H1 (cell line): ENCODE results near the gene LRP11. TPM values are rescaled to one million over a fixed set of nuclear protein-coding genes. Genes with fewer than 3 reads are reported as not detected.
A peak's percentile ranks its signal among the peaks of the same experiment; 100 is the strongest.

ENCODE experiments used
- CTCF ChIA-PET: fragments of 300-600 bp; sonication (Branson Sonifier 250); formaldehyde crosslinking; loops from one replicate; lab custom pipeline; 2021; ENCODE audit not compliant: partially characterized antibody; lab: Charles Lee
- POLR2A ChIA-PET: fragments of 300-600 bp; sonication (Branson Sonifier 250); formaldehyde crosslinking; loops from one replicate; lab custom pipeline; 2021; ENCODE audit warnings: inconsistent platforms; ENCODE audit not compliant: partially characterized antibody; lab: Charles Lee
- DNase-seq, 2 experiments: peaks; one replicate each; pipeline versions ENCODE4 v3.0.0 to v3.0.0-alpha.2; 2010 to 2022; ENCODE audit warnings: low spot score in 2 of 2, low read depth in 1 of 2, mixed read lengths in 1 of 2
- FAIRE-seq: peaks from 2 replicates; lab custom pipeline; 2011; peaks lifted over from hg19 to GRCh38; lab: Jason Lieb, UNC
- H2AFZ ChIP-seq: 2 replicates; pipeline ENCODE4 v1.8.1; 2012; ENCODE audit warnings: low read length, inconsistent platforms
- H2AK5ac ChIP-seq: 2 replicates; pipeline ENCODE4 v1.6.1; 2013; ENCODE audit warnings: low read depth, low read length
- H2BK120ac ChIP-seq: replicated peaks from 2 replicates; pipeline ENCODE3; 2013; ENCODE audit warnings: low read depth, low read length, inconsistent platforms
- H2BK12ac ChIP-seq: 2 replicates; pipeline ENCODE4 v1.6.1; 2013; ENCODE audit warnings: low read depth, low read length
- H2BK15ac ChIP-seq: 2 replicates; pipeline ENCODE4 v1.6.1; 2013; ENCODE audit warnings: low read length
- H2BK20ac ChIP-seq: 2 replicates; pipeline ENCODE4 v1.6.1; 2013; ENCODE audit warnings: low read length
- H2BK5ac ChIP-seq: 2 replicates; pipeline ENCODE4 v1.6.1; 2013; ENCODE audit warnings: low read depth, low read length
- H3K14ac ChIP-seq: 2 replicates; pipeline ENCODE4 v1.6.1; 2013; ENCODE audit warnings: inconsistent platforms; ENCODE audit not compliant: insufficient read length
- H3K18ac ChIP-seq: 2 replicates; pipeline ENCODE4 v1.6.1; 2013; ENCODE audit warnings: low read length; ENCODE audit errors: extremely low read depth
- H3K23ac ChIP-seq: 2 replicates; pipeline ENCODE4 v1.6.1; 2013; ENCODE audit warnings: inconsistent platforms; ENCODE audit not compliant: insufficient read length
- H3K23me2 ChIP-seq: 2 replicates; pipeline ENCODE4 v1.6.1; 2013; ENCODE audit warnings: low read depth, low read length
- H3K27ac ChIP-seq: 2 replicates; pipeline ENCODE4 v1.6.1; 2011; ENCODE audit warnings: low read depth, low read length, inconsistent platforms
- H3K27me3 ChIP-seq, 4 experiments: replicated peaks in 1 of 4; 1 replicate in 1 of 4; 2 replicates in 3 of 4; pipeline versions ENCODE4 v1.6.1 to v1.8.1; 2011 to 2013; ENCODE audit warnings: low read length in 3 of 4, mild to moderate bottlenecking in 3 of 4, inconsistent platforms in 2 of 4, mixed read lengths in 2 of 4, moderate library complexity in 1 of 4; ENCODE audit not compliant: control insufficient read depth in 3 of 4, insufficient read depth in 3 of 4; ENCODE audit errors: extremely low read depth in 1 of 4
- H3K36me3 ChIP-seq, 4 experiments: 2 replicates each; pipeline versions ENCODE4 v1.6.1 to v1.8.1; 2011 to 2013; ENCODE audit warnings: mild to moderate bottlenecking in 4 of 4, low read length in 3 of 4, moderate library complexity in 2 of 4, control low read depth in 1 of 4, inconsistent platforms in 1 of 4; ENCODE audit not compliant: insufficient read depth in 4 of 4, control insufficient read depth in 2 of 4
- H3K4ac ChIP-seq: replicated peaks from 2 replicates; pipeline ENCODE3; 2013; ENCODE audit warnings: low read length, low read depth, mixed read lengths, inconsistent platforms; ENCODE audit not compliant: insufficient read length
- H3K4me1 ChIP-seq, 4 experiments: replicated peaks in 1 of 4; 1 replicate in 1 of 4; 2 replicates in 3 of 4; pipeline versions ENCODE4 v1.6.1 to v1.8.1; 2011 to 2013; ENCODE audit warnings: low read length in 3 of 4, inconsistent platforms in 2 of 4, mixed read lengths in 1 of 4; ENCODE audit not compliant: insufficient read depth in 4 of 4, control insufficient read depth in 3 of 4
- H3K4me2 ChIP-seq, 2 experiments: 2 replicates each; pipeline versions ENCODE4 v1.6.1 to v1.8.1; 2011 to 2013; ENCODE audit warnings: low read depth in 2 of 2, low read length in 2 of 2, control low read depth in 1 of 2, inconsistent platforms in 1 of 2, mild to moderate bottlenecking in 1 of 2; ENCODE audit not compliant: insufficient read depth in 1 of 2
- H3K4me3 ChIP-seq, 4 experiments: fragments of 200-600, 300-600 bp in 1 of 4; sonication (generic), shearing (Covaris generic), sonication (Bioruptor Twin) in 1 of 4; 2 replicates each; pipeline versions ENCODE4 v1.5.1 to v1.8.1; 2011 to 2016; ENCODE audit warnings: low read length in 4 of 4, low read depth in 3 of 4, control low read depth in 2 of 4, inconsistent platforms in 2 of 4, mild to moderate bottlenecking in 2 of 4, mixed read lengths in 1 of 4, moderate library complexity in 1 of 4; ENCODE audit not compliant: insufficient read depth in 2 of 4; ENCODE audit errors: extremely low read depth in 1 of 4
- H3K56ac ChIP-seq: replicated peaks from 2 replicates; pipeline ENCODE3; 2013; ENCODE audit warnings: low read depth, mild to moderate bottlenecking, mixed read lengths, low read length, inconsistent platforms; ENCODE audit not compliant: insufficient read length
- H3K79me1 ChIP-seq: 2 replicates; pipeline ENCODE4 v1.6.1; 2013; ENCODE audit warnings: low read depth, low read length, control low read depth
- H3K79me2 ChIP-seq, 2 experiments: 2 replicates each; pipeline versions ENCODE4 v1.6.1 to v1.8.1; 2012 to 2013; ENCODE audit warnings: low read length in 2 of 2, mild to moderate bottlenecking in 2 of 2, inconsistent platforms in 1 of 2; ENCODE audit not compliant: insufficient read depth in 2 of 2, control insufficient read depth in 1 of 2
- H3K9ac ChIP-seq, 4 experiments: replicated peaks in 1 of 4; 1 replicate in 1 of 4; 2 replicates in 3 of 4; pipeline versions ENCODE4 v1.6.1 to v1.8.1; 2011 to 2013; ENCODE audit warnings: low read depth in 3 of 4, low read length in 3 of 4, control low read depth in 2 of 4, mild to moderate bottlenecking in 2 of 4, moderate library complexity in 2 of 4, inconsistent platforms in 1 of 4; ENCODE audit errors: extremely low read depth in 1 of 4
- H3K9me3 ChIP-seq, 2 experiments: 2 replicates each; pipeline versions ENCODE4 v1.6.1 to v1.8.1; 2012 to 2013; ENCODE audit warnings: mild to moderate bottlenecking in 2 of 2, moderate library complexity in 2 of 2, control low read depth in 1 of 2, inconsistent platforms in 1 of 2, low read depth in 1 of 2, low read length in 1 of 2, mixed read lengths in 1 of 2; ENCODE audit not compliant: insufficient read depth in 2 of 2
- H4K20me1 ChIP-seq, 2 experiments: replicated peaks in 1 of 2; 2 replicates each; pipeline versions ENCODE3 to v1.8.1; 2011 to 2013; ENCODE audit warnings: inconsistent platforms in 2 of 2, low read length in 2 of 2, mild to moderate bottlenecking in 1 of 2; ENCODE audit not compliant: insufficient read depth in 2 of 2, control insufficient read depth in 1 of 2
- H4K5ac ChIP-seq: 2 replicates; pipeline ENCODE4 v1.6.1; 2013; ENCODE audit warnings: low read length, low read depth, mixed read lengths, inconsistent platforms; ENCODE audit not compliant: insufficient read length
- H4K8ac ChIP-seq: 2 replicates; pipeline ENCODE4 v1.8.0; 2013; ENCODE audit warnings: mild to moderate bottlenecking, moderate library complexity, low read length, inconsistent platforms; ENCODE audit not compliant: insufficient read depth; ENCODE audit errors: extremely low read depth
- H4K91ac ChIP-seq: replicated peaks from 2 replicates; pipeline ENCODE3; 2013; ENCODE audit warnings: low read length, mixed read lengths, inconsistent platforms; ENCODE audit not compliant: insufficient read length
- CBX5 ChIP-seq: fragments of 300-800, 300-1000 bp; sonication (generic); IDR thresholded peaks from 2 replicates; pipeline ENCODE4 v1.7.1; 2016; ENCODE audit warnings: antibody characterized with exemption, low read length, low read depth
- CEBPB ChIP-seq: IDR thresholded peaks from 2 replicates; pipeline ENCODE4 v1.6.1; 2012; ENCODE audit warnings: low read depth, low read length
- EP300 ChIP-seq, 2 experiments: IDR thresholded peaks; 1 replicate in 1 of 2; 2 replicates in 1 of 2; pipeline ENCODE4 v1.6.1; 2011 to 2012; ENCODE audit warnings: low read depth in 2 of 2, low read length in 2 of 2, mild to moderate bottlenecking in 2 of 2, borderline replicate concordance in 1 of 2, inconsistent platforms in 1 of 2, moderate library complexity in 1 of 2
- KDM1A ChIP-seq: fragments of 200-600, 300-600 bp; sonication (generic); IDR thresholded peaks from 2 replicates; pipeline ENCODE4 v1.7.1; 2016; ENCODE audit warnings: mild to moderate bottlenecking, low read length, borderline replicate concordance
- RFX5 ChIP-seq: IDR thresholded peaks from 2 replicates; pipeline ENCODE4 v1.6.1; 2011; ENCODE audit warnings: low read depth, low read length, improper control_type of control experiment, borderline replicate concordance
- SAP30 ChIP-seq: fragments of 300-600 bp; sonication (generic); IDR thresholded peaks from 2 replicates; pipeline ENCODE4 v1.7.1; 2012; ENCODE audit warnings: low read length, moderate library complexity, mild to moderate bottlenecking, inconsistent platforms; ENCODE audit not compliant: insufficient read depth, insufficient replicate concordance
- SP1 ChIP-seq: IDR thresholded peaks from 2 replicates; pipeline ENCODE4 v1.6.1; 2011; ENCODE audit warnings: low read depth, low read length
- SUZ12 ChIP-seq: fragments of 200-600 bp; sonication (generic); IDR thresholded peaks from 2 replicates; pipeline ENCODE4 v1.6.1; 2012; ENCODE audit warnings: mild to moderate bottlenecking, inconsistent platforms, low read length, moderate library complexity, mixed read lengths
- TCF12 ChIP-seq: IDR thresholded peaks from 2 replicates; pipeline ENCODE4 v1.6.1; 2011; ENCODE audit warnings: low read depth, mild to moderate bottlenecking, low read length
- USF2 ChIP-seq: IDR thresholded peaks from 2 replicates; pipeline ENCODE4 v1.6.1; 2011; ENCODE audit warnings: low read length, improper control_type of control experiment
- WGBS, 2 experiments: shearing (Covaris generic) in 1 of 2; methylation state at CpG; one replicate each; pipeline versions ENCODE4 v1.1.6 to v1.1.7; 2013 to 2015; ENCODE audit warnings: low lambda C conversion rate in 2 of 2, mixed read lengths in 2 of 2, inconsistent platforms in 1 of 2, low coverage in 1 of 2, missing lambda C conversion rate in 1 of 2; ENCODE audit not compliant: insufficient replicate concordance in 2 of 2, insufficient coverage in 1 of 2, insufficient read length in 1 of 2; ENCODE audit errors: extremely low coverage in 1 of 2, missing lambda C conversion rate in 1 of 2; 5-methylcytosine and 5-hydroxymethylcytosine counted together
- polyA plus RNA-seq, 7 experiments: library from polyadenylated mRNA; depleted of rRNA in 3 of 7; stranded (reverse) in 5 of 7; unstranded in 2 of 7; fragments of >200 nt in 5 of 7; fragments of 200-250 nt in 2 of 7; gene quantifications; 1 replicate in 5 of 7; 2 replicates in 1 of 7; 4 replicates in 1 of 7; pipeline versions ENCODE4 v1.2.1 to v1.2.3, GENCODE V29; 2011 to 2013; ENCODE audit warnings: missing spikeins in 2 of 7, mixed read lengths in 2 of 7
- total RNA-seq: library from RNA; stranded (reverse); fragmentation: NEBNext Ultra II Directional; extraction: Animal tissue kit (Norgen Biotek cat#: 25700); gene quantifications from 2 replicates; pipeline ENCODE4 v1.2.1, GENCODE V29; 2021

The LRP11 gene
- total and polyA plus RNA-seq, 2 of the 8 experiments (the other 6 are each of a cell fraction or from before 2014, with no cell fraction given), result 11.0 to 20.0 TPM

GRCh38 chr6:149862922-149863697 lies 1.0 kb downstream of the LRP11 start:
- no peak overlapping the region for H2BK15ac ChIP-seq
- peaks cover 12% of the 10 kb centered on the region; the same call in 1 of the 2 replicates for H3K23me2 ChIP-seq
- no peak overlapping the region for H3K23ac ChIP-seq
- no peak overlapping the region for H2BK5ac ChIP-seq
- H3K79me2 ChIP-seq, result peaks cover 0 to 10% of the 10 kb centered on the region in 2 experiments; a peak in 2 of 4 replicates
- H2BK12ac ChIP-seq, result no peak overlapping the region
- peak overlapping the region; percentile 65; the same call in 1 of the 2 replicates for H2AFZ ChIP-seq
- peaks cover 0 to 13% (median 5%) of the 10 kb centered on the region in 4 experiments; a peak in 5 of 7 replicates for H3K27me3 ChIP-seq
- H4K20me1 ChIP-seq, result peaks cover 4 to 13% of the 10 kb centered on the region in 2 experiments
- no peaks in the 10 kb centered on the region for H3K9me3 ChIP-seq
- H3K18ac ChIP-seq, result no peak overlapping the region; the same call in 1 of the 2 replicates
- H4K5ac ChIP-seq, result no peak overlapping the region
- H3K56ac ChIP-seq, result no peak overlapping the region
- peak overlapping the region; percentile 56 to 99 for H3K4me2 ChIP-seq
- H2BK20ac ChIP-seq, result no peak overlapping the region
- H2BK120ac ChIP-seq, result no peak overlapping the region
- no peak overlapping the region for H3K27ac ChIP-seq
- ChIA-PET POLR2A (interaction anchor here (0.7 to 2.1 kb wide), 5 partner anchors 8 to 341 kb away, joined by 3 to 6 read pairs (median 4); partner anchors contain the start of gene LATS1), CTCF (interaction anchor here (1.3 to 6.1 kb wide), 5 partner anchors 12 to 27 kb away, joined by 3 to 33 read pairs (median 8); no protein-coding TSS in a partner anchor)
- peak overlapping the region; percentile 48 to 80 (median 74) for H3K4me3 ChIP-seq
- peaks cover 6% of the 10 kb centered on the region; the same call in 1 of the 2 replicates for H3K79me1 ChIP-seq
- FAIRE-seq (no peak), DNase-seq (peak in 1 of 2 experiments; percentile 73)
- H3K36me3 ChIP-seq, result no peaks in the 10 kb centered on the region
- H3K14ac ChIP-seq, result no peak overlapping the region
- H2AK5ac ChIP-seq, result no peak overlapping the region
- peaks cover 4 to 16% (median 11%) of the 10 kb centered on the region in 4 experiments; a peak in 6 of 7 replicates for H3K4me1 ChIP-seq
- peak overlapping the region; percentile 51 to 94 (median 66); a peak in 5 of 7 replicates for H3K9ac ChIP-seq
- H4K8ac ChIP-seq, result peak overlapping the region; percentile 86
- H4K91ac ChIP-seq, result no peak overlapping the region
- 4% methylated on average over 64 of the region's 69 CpGs; no CpG with 5 or more reads in 1 of the 2 experiments for WGBS, 2 experiments
- no peak overlapping the region for H3K4ac ChIP-seq
- no peak for TF ChIP-seq KDM1A
- no peak for TF ChIP-seq CBX5
- no peak for TF ChIP-seq TCF12
- no peak for TF ChIP-seq EP300 (IDR thresholded peaks at IDR 0.05; ENCODE audit: borderline replicate concordance in 1 of 2, low read depth in 2 of 2, low read length in 2 of 2)
- TF ChIP-seq SUZ12, result peak; percentile 34; the same call in 1 of the 2 replicates
- no peak for TF ChIP-seq CEBPB
- TF ChIP-seq SAP30, result no peak
- no peak for TF ChIP-seq SP1
- TF ChIP-seq USF2, result no peak
- no peak for TF ChIP-seq RFX5
